Sciatic nerve (tissue), 2 donors: ENCODE data around the gene SLC41A3. TPM values are rescaled to one million over a fixed set of nuclear protein-coding genes. Genes with fewer than 3 reads are reported as not detected.
A peak's percentile ranks its signal among the peaks of the same experiment; 100 is the strongest.

ENCODE experiments used
- ATAC-seq: fragments of 200-7000 bp; cut with Tn5 transposase; one replicate; pipeline ENCODE4 v1.9.1; 2020; ENCODE audit warnings: mild to moderate bottlenecking, moderate library complexity
- DNase-seq: peaks from one replicate; pipeline ENCODE4 v3.0.0-alpha.2; 2020; ENCODE audit warnings: low spot score
- intact Hi-C: fragments of 100-400 bp; cut with DNase I; formaldehyde crosslinking; loops from one replicate; pipeline ENCODE4 v1.14.2; 2022
- total RNA-seq: library from RNA; stranded (reverse); fragmentation: NEBNext Ultra II Directional; extraction: Animal tissue kit (Norgen Biotek cat#: 25700); gene quantifications from one replicate; pipeline ENCODE4 v1.2.1, GENCODE V29; 2021
- donor health status: DM: no; HTN: no; CAD: no.
- donor health status: DM: no; HTN: no; CAD: no.

The SLC41A3 gene
- total RNA-seq, 1 donor from 2014 or later = 42.8 TPM

DNA sequence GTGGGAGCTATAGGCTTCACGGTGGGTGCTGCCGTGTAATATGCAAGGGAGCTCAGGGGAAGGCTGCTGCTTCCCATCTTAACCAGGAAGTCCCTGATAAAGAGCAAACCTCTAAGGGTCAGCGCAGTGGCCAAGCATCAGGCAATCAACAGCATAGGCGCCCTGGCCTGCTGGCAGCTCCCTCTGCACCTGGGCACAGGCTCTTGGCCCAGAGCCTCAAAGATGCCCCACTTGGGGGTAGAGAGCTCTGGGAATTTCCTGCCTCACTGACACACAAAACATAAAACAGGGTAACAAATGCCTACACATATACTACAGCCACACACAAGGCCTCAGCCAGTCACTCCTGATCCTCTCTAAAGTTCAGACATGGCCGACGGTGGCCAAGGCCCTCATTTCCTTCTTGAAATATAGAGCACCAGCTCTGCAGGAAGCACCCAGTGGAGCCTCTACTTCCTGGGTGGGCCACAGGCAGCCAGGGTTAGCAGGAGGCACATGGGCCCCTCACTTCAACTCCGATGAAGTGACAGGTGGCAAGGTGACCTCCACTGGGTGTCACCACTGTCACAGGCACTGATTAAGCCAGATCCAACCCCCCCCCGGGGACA lies 20.5 kb downstream of the SLC41A3 start:
- intact Hi-C loops = no loop called here
- DNase-seq (no peak), ATAC-seq (no peak)

- ATAC-seq = no peak
- DNase-seq = no peak
- intact Hi-C loops = no loop called here
Measured at GRCh38 chr3:126061301-126062032, 22.5 kb downstream of the SLC41A3 start.

DNA sequence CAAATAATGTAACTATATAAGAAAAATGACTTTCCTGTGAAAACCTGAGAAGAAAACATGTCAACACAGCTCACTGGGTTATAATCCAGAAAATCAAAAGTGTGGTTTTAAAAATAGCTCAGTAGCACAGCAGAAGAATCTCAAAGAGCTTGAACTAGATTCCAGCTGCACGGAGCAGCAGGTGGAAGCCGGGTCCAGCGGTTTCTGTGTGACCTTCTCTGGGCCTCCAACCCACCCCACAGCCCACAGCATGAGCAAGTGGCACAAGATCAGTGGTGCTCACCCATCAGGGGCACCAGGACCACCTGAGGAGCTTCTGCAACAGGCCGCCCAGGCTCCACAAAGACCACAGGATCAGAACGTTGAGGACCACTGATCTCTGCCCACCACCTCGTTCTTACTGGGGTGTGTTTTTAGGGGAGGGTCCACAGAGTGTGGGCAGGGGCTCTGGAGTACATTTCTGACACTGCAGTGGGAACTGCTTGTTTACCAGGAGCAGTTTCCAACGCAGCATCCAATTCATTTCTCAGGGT lies 23.2 kb downstream of the SLC41A3 start:
- intact Hi-C loops = no loop called here
- ATAC-seq (no peak), DNase-seq (no peak)

GRCh38 chr3:126058666-126059065 lies 25.3 kb downstream of the SLC41A3 start:
- no peak for DNase-seq
- ATAC-seq = no peak
- intact Hi-C loops = no loop called here

DNA sequence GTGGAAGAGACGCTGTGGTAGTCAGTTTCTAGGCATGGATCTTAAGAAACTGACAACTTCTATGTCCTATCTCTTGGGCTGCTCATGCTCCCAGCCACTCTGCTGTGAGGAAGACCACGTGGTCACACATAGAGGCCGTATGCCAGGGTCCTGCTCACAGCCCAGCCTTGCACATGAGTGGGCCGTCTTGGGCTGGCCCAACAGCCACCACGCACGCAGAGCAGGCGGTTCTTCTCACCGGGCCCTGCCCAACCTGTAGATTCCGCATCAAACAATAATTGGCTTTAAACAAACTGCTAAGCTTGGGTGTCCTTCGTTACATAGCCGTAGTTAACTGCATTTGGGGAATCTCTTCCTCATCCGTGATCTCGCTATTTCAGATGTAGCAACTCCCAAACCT lies 26.0 kb downstream of the SLC41A3 start:
- ATAC-seq = no peak
- intact Hi-C loops = no loop called here
- no peak for DNase-seq

DNA sequence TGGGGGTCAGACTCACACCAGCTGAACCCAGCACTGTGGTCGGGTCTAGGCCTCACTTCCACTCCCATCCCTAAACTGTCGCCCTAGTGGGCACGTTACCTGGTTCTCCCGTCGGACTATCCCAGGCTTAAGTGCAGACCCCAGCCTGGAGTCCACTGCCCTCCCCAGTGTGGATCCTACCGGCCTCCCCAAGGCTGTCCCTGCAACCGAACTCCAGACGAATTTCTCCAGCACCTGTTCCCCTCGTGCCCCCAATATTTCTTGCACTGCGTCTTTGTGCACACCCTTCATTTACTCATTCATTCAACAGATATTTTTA lies 26.5 kb downstream of the SLC41A3 start:
- DNase-seq = no peak
- no peak for ATAC-seq
- intact Hi-C loops = no loop called here

GRCh38 chr3:126056681-126057500 lies 27.0 kb downstream of the SLC41A3 start:
- DNase-seq (no peak), ATAC-seq (peak; percentile 27)
- intact Hi-C loops = no loop called here

- intact Hi-C loops = no loop called here
- no peak for ATAC-seq
- DNase-seq = no peak
Measured at GRCh38 chr3:126056088-126056487, 27.8 kb downstream of the SLC41A3 start.

DNA sequence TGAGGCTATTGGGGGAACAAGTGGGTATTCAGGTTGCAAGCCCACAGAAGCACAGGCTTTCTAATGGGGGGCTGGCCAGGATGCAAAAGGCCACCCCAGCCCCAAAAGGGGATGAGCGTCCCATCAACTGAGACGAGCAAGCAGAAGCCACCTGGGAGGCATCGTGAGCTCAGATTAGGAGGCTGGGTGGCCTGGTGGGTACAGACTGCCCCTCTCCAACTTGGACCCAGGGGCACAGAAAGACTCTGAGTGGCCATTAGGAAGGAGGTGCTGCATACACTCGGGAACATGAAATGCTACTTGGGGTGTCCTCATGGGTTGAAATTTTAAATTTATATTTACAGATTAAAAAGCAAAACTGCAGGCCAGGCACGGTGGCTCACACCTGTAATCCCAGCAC lies 29.1 kb downstream of the SLC41A3 start:
- DNase-seq = no peak
- intact Hi-C loops = no loop called here

GRCh38 chr3:126053949-126054569 lies 29.9 kb downstream of the SLC41A3 start:
- ATAC-seq (no peak), DNase-seq (no peak)

More for the DNA sequence above, 29.1 kb downstream of the SLC41A3 start:
- ATAC-seq = no peak

GRCh38 chr3:126053513-126053912 lies 30.4 kb downstream of the SLC41A3 start:
- intact Hi-C loops = no loop called here
- DNase-seq (no peak), ATAC-seq (no peak)

More at GRCh38 chr3:126053949-126054569, 29.9 kb downstream of the SLC41A3 start:
- intact Hi-C loops = no loop called here

- intact Hi-C loops = no loop called here
- ATAC-seq = no peak
- DNase-seq = no peak
Measured at GRCh38 chr3:126052196-126053058, 31.5 kb downstream of the SLC41A3 start.

DNA sequence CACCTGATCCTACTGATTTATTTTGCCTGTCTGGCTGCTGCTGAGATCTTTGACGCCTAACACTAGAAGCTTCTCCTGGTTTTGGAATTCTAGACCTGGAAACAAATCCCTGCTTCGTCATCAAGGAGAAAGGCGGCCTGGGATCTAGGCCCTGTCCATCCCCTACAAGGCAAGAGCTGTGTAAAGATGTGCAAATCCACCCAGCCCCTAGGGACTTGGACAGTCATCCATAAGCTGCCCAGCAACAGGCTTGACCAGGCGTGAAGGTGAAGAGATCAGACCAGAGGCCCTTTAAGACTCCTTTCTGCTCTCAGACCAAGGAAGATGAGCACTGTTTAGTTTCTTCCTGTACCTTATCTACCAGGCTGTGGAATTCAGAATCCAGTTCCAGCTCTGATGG lies 32.2 kb downstream of the SLC41A3 start:
- no peak for ATAC-seq
- intact Hi-C loops = no loop called here
- no peak for DNase-seq

DNA sequence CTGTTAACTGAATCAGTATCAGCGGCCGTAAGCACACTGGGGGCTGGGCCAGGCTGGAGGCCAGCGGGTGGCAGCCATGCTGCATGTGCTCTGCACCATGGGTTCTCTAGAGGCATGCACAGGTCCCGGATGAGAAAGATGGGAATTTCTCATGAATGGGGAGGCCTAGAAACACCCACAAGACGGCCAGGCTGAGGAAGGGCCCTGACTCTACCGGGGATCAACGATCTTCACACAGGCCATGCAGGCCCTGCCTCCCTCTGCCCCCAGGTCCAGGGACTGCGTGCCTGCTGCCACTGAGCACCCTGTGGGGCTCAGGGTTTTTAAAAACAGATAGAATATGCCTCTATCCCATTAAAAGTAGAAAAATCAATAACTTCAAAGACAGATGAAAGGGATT lies 32.7 kb downstream of the SLC41A3 start:
- DNase-seq = no peak
- intact Hi-C loops = no loop called here
- no peak for ATAC-seq

DNA sequence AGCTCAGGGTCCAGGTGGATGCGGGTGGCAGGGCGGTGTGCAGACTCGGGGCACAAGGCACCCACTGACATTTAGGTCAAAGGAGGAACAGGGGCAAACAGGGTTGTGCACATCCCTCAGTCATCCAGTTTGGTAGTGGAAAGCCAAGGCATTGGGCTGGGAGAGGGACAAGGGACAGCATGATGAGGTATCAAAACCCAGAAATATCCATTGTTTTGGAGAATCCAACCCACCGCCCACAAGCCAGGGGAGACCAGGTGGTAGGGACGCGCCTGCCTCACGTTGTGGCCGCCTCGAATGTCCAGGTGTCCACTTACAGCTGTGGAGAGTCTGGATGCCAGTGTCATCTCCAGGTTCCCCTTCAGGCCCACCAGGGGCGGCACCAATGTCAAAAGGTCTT lies 33.3 kb downstream of the SLC41A3 start:
- intact Hi-C loops = no loop called here
- DNase-seq = no peak
- ATAC-seq = no peak

DNA sequence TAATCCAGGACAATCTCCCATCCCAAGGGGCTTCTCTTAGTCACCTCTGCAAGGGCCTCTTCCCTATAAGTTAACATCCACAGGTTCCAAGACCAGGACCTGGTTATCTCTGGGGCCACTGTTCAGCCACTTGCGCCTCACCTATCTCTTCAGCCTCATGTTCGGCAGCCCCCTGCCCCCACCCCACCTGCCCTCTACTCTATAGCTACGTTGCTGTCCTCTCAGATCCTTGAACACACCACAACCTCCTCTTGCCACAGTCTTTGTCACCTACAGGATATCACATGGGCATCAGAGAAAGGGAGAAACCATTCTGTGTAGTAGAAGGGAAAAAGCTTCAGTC lies 33.9 kb downstream of the SLC41A3 start:
- ATAC-seq (no peak), DNase-seq (no peak)
- intact Hi-C loops = no loop called here

- no peak for DNase-seq
- no peak for ATAC-seq
- intact Hi-C loops = no loop called here
Measured at GRCh38 chr3:126049289-126050049, 34.5 kb downstream of the SLC41A3 start.

DNA sequence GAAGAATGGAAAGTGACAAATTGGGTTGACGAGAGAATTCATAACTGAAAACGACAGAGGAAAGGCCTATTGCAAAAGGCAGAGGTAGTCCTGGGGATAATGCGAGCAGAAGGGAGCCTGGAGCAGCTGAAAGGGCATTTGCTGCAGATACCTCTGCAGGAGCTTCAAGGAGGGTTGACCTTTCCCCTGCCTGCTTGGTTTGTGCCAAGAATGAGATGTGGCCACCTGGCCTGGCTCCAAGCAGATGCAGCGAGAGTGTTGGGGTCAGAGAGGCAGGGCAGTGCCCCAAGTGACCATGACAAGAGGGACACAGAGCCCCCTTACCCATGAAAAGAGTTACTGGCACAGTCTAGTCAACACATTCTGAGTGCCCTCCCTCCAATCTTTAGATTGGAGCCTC lies 43.5 kb downstream of the SLC41A3 start:
- no peak for DNase-seq
- intact Hi-C loops = no loop called here

More for the DNA sequence above, 43.5 kb downstream of the SLC41A3 start:
- ATAC-seq = no peak
